ENCODE measurements around the gene FABP7. TPM values are rescaled to one million over a fixed set of nuclear protein-coding genes. Genes with fewer than 3 reads are reported as not detected.
A peak's percentile ranks its signal among the peaks of the same experiment; 100 is the strongest.
"Not testable (repeated sequence)": the region's sequence is repeated elsewhere in the genome, so short reads cannot be mapped to it uniquely, and the experiment has no call there.

Gene FABP7
- total RNA-seq, 6 donors from 2014 or later = not detected

GRCh38 chr6:122740936-122741335, 38.6 kb upstream of the FABP7 start:
- Histone ChIP-seq H3K27ac (no peak overlapping the region), H3K36me3 (no peaks in the 10 kb centered on the region), H3K27me3 (no peaks in the 10 kb centered on the region), H3K9me3 (no peaks in the 10 kb centered on the region), H3K4me1 (peaks cover 0 to 2% (median 0%) of the 10 kb centered on the region in 4 donors), H3K4me3 (no peak overlapping the region)
- no peak for TF ChIP-seq POLR2A (IDR thresholded peaks at IDR 0.05)
- whole genome bisulfite sequencing, 2 donors = 81 to 93% methylated on average over 2 of the region's 2 CpGs
- DNase-seq (no peak), ATAC-seq (ENCODE audit: low FRiP score in 2 of 2) (no peak)

DNA sequence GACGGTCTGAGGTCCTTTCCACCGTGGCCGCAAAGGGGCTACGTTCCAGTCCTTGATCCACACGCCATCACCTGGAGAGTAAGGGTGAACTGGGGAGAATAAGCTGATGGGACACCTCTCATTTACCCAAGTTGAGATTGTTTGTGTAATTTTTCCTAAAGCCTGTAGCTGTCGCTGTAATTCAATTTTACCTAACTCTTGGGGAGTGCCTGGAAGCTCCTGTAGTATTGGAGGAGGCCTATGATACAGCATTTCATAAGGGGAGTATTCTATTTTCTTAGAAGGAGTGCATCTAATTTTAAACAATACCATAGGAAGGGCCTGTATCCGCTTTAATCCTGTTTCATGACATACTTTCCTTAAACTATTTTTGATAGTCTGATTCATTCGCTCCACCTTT, 35.3 kb upstream of the FABP7 start:
- not testable (repeated sequence) for ATAC-seq (ENCODE audit: low FRiP score in 2 of 2); H3K36me3 ChIP-seq; H3K4me3 ChIP-seq; H3K4me1 ChIP-seq; DNase-seq; H3K9me3 ChIP-seq; H3K27me3 ChIP-seq
- TF ChIP-seq, protein P1, sequence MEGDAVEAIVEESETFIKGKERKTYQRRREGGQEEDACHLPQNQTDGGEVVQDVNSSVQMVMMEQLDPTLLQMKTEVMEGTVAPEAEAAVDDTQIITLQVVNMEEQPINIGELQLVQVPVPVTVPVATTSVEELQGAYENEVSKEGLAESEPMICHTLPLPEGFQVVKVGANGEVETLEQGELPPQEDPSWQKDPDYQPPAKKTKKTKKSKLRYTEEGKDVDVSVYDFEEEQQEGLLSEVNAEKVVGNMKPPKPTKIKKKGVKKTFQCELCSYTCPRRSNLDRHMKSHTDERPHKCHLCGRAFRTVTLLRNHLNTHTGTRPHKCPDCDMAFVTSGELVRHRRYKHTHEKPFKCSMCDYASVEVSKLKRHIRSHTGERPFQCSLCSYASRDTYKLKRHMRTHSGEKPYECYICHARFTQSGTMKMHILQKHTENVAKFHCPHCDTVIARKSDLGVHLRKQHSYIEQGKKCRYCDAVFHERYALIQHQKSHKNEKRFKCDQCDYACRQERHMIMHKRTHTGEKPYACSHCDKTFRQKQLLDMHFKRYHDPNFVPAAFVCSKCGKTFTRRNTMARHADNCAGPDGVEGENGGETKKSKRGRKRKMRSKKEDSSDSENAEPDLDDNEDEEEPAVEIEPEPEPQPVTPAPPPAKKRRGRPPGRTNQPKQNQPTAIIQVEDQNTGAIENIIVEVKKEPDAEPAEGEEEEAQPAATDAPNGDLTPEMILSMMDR (IDR thresholded peaks at IDR 0.05) = peak in 2 of 6 experiments; percentile 7 to 19
- H3K27ac ChIP-seq = peak overlapping the region in 1 of 4 donors; percentile 73
- 25 to 27% methylated on average over 8 of the region's 8 CpGs for WGBS, 2 donors

DNA sequence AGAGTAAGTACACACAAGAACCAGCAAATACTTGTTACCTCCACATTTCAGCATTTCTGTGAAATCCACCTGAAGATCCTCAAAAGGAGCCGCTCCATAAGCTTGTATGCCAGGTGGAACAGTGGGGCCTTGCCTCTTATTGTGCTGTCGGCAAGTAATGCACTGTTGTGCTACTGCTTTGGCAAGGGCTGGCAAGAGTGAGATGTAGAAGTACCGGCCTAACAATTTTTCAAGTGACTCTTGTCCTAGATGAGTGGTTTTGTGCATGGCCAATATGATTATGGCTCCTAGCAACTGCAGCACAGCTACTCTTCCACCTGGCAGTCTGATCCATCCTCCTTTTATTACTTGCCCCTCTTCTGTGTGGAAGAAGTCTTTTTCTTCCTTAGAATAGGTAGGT, 34.7 kb upstream of the FABP7 start:
- not testable (repeated sequence) for H3K9me3 ChIP-seq; H3K36me3 ChIP-seq; H3K27me3 ChIP-seq; H3K4me3 ChIP-seq; ATAC-seq (ENCODE audit: low FRiP score in 2 of 2); H3K4me1 ChIP-seq
- H3K27ac ChIP-seq = peak overlapping the region in 2 of 4 donors; percentile 44 to 73
- peak in 1 of 2 donors; percentile 79 for DNase-seq
- 73% methylated on average over 3 of the region's 3 CpGs for WGBS, 2 donors
- TF ChIP-seq EP300 (IDR thresholded peaks at IDR 0.05) = peak in 1 of 4 donors; percentile 31

DNA sequence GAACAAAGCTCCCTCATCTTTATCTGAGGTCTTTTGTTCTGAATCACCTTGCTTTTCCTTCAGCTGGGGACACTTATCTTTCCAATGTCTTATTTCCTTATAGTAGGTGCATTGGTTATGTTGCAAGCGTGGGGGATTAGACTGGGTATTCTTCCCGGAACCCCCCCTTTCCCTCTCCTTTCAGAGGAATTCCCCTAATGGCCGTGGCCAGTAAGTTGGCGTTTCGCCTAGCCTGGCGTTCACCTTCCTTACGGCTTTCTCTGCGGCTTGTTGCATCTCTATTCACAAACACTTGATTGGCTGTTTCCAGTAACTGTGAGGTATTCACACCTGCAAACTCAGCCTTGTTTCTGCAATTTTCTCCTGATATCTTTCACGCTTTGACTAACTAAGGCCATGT, 32.8 kb upstream of the FABP7 start:
- no peak overlapping the region for H3K4me3 ChIP-seq
- 78 to 80% methylated on average over 9 of the region's 9 CpGs for WGBS, 2 donors
- no peaks in the 10 kb centered on the region for H3K27me3 ChIP-seq
- no peaks in the 10 kb centered on the region for H3K9me3 ChIP-seq
- TF ChIP-seq EP300 (IDR thresholded peaks at IDR 0.05) = peak in 1 of 4 donors; percentile 39
- no peak for TF ChIP-seq POLR2A (IDR thresholded peaks at IDR 0.05)
- TF ChIP-seq POLR2AphosphoS5 (IDR thresholded peaks at IDR 0.05) = no peak
- H3K4me1 ChIP-seq = peaks cover 0 to 5% (median 0%) of the 10 kb centered on the region in 4 donors
- DNase-seq = peak in 1 of 2 donors; percentile 68
- no peaks in the 10 kb centered on the region for H3K36me3 ChIP-seq
- no peak for ATAC-seq (ENCODE audit: low FRiP score in 2 of 2)
- H3K27ac ChIP-seq = peak overlapping the region in 1 of 4 donors; percentile 39

DNA sequence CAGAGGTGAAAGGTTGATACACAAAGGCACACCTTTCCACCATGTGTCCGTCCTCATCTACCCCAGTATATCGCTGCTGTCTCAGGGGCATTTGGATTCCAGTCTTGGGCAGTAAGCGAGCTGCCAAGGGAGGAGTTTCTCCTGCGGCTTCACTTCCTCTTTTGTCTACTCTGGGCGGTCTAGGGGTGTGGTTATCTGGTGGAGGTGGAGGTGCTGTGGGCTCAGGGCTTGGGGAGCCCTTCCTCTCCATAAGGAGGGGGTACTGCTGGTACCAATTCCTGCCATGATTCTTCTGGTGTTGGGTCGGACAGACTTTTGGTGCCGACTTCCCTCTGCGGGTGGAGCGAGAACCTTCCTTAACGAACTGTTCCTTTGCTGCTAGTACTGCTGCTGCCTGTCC, 31.9 kb upstream of the FABP7 start:
- TF ChIP-seq EP300 (IDR thresholded peaks at IDR 0.05) = no peak
- no peak for TF ChIP-seq POLR2A (IDR thresholded peaks at IDR 0.05)
- TF ChIP-seq, protein P1 (IDR thresholded peaks at IDR 0.05) = no peak
- no peak for TF ChIP-seq POLR2AphosphoS5 (IDR thresholded peaks at IDR 0.05)
- Histone ChIP-seq H3K4me3 (no peak overlapping the region), H3K9me3 (no peaks in the 10 kb centered on the region), H3K27ac (peak overlapping the region in 1 of 4 donors; percentile 4), H3K36me3 (no peaks in the 10 kb centered on the region), H3K4me1 (peaks cover 0 to 9% (median 2%) of the 10 kb centered on the region in 4 donors), H3K27me3 (no peaks in the 10 kb centered on the region)
- ATAC-seq (ENCODE audit: low FRiP score in 2 of 2) = no peak
- WGBS, 2 donors = 82% methylated on average over 5 to 10 of the region's 10 CpGs
- DNase-seq = no peak

DNA sequence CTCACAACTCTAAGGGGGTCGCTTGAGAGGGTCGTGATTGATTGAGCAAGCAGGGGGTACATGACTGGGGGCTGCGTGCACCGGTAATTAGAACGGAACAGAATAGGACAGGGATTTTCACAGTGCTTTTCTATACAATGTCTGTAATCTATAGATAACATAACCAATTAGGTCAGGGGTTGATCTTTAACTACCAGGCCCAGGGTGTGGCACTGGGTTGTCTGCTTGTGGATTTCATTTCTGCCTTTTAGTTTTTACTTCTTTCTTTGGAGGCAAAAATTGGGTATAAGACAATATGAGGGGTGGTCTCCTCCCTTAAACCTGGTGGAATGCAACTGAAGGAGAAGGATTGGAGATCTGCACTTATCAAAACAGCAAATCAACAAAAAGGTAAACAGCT, 30.6 kb upstream of the FABP7 start:
- H3K9me3 ChIP-seq; H3K36me3 ChIP-seq; H3K4me3 ChIP-seq; H3K27ac ChIP-seq; ATAC-seq (ENCODE audit: low FRiP score in 2 of 2); H3K27me3 ChIP-seq; DNase-seq: not testable (repeated sequence)
- peaks cover 2 to 15% (median 7%) of the 10 kb centered on the region in 4 donors for H3K4me1 ChIP-seq
- 31 to 58% methylated on average over 5 of the region's 5 CpGs for WGBS, 2 donors

- TF ChIP-seq POLR2A (IDR thresholded peaks at IDR 0.05) (no peak), EP300 (IDR thresholded peaks at IDR 0.05) (no peak), POLR2AphosphoS5 (IDR thresholded peaks at IDR 0.05) (no peak)
- TF ChIP-seq, protein P1 (IDR thresholded peaks at IDR 0.05) = no peak
- no peak for DNase-seq
These were observed 30.0 kb upstream of the FABP7 start for GRCh38 chr6:122749451-122750050.

More at GRCh38 chr6:122749451-122750050, 30.0 kb upstream of the FABP7 start:
- Histone ChIP-seq H3K27ac (no peak overlapping the region), H3K9me3 (no peaks in the 10 kb centered on the region), H3K36me3 (no peaks in the 10 kb centered on the region), H3K27me3 (no peaks in the 10 kb centered on the region), H3K4me1 (peaks cover 8 to 20% (median 10%) of the 10 kb centered on the region in 4 donors), H3K4me3 (no peak overlapping the region)
- WGBS, 2 donors = 82 to 90% methylated on average over 4 of the region's 4 CpGs
- no peak for ATAC-seq (ENCODE audit: low FRiP score in 2 of 2)

All from upper lobe of left lung (tissue), 6 donors.